Measurements from ENCODE around the gene ZNF26. TPM values are rescaled to one million over a fixed set of nuclear protein-coding genes. Genes with fewer than 3 reads are reported as not detected.

Gene ZNF26
- total RNA-seq, 2 experiments from 2014 or later, result 15.7 to 22.2 TPM

DNA sequence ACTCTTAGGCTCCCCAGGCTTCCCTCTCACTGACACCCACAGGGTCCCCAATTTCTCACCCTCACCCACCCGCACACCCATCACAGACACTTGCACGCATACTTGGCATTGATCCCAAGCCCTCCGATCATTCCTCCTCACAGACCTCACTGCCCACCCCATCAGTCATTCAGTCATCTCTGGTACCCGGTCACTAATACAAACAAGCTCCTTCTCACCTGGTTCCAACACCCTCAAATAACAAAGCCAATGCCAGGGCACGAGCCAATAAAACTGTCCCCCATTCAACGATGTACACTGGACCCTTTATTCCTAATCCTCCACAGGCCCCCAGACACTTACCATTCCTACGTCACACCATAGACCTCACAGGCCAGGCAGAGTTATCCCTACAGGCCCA is 32.4 kb upstream of the ZNF26 start:
- H3K4me1 ChIP-seq (ENCODE audit: insufficient read depth, low read length, poor library complexity, severe bottlenecking), result peaks cover 5% of the 10 kb centered on the region
- no TSS peak for BruUV-seq (replicated peaks)
- intact Hi-C loops (cut with micrococcal nuclease; ENCODE audit: unreplicated experiment), result no loop called here
- H3K27ac ChIP-seq (ENCODE audit: low read depth, low read length, poor library complexity, severe bottlenecking), result no peak overlapping the region
- H3K36me3 ChIP-seq (ENCODE audit: insufficient read depth, low read length), result no peaks in the 10 kb centered on the region
- CTCF ChIA-PET (ENCODE audit: unreplicated experiment), result no interaction called here
- H3K4me2 ChIP-seq (ENCODE audit: low read length), result no peak overlapping the region
- no peak overlapping the region for H3K4me3 ChIP-seq (ENCODE audit: low read depth, low read length, poor library complexity, severe bottlenecking)
- DNase-seq (ENCODE audit: low spot score), result no peak
- TF ChIP-seq, protein P1, sequence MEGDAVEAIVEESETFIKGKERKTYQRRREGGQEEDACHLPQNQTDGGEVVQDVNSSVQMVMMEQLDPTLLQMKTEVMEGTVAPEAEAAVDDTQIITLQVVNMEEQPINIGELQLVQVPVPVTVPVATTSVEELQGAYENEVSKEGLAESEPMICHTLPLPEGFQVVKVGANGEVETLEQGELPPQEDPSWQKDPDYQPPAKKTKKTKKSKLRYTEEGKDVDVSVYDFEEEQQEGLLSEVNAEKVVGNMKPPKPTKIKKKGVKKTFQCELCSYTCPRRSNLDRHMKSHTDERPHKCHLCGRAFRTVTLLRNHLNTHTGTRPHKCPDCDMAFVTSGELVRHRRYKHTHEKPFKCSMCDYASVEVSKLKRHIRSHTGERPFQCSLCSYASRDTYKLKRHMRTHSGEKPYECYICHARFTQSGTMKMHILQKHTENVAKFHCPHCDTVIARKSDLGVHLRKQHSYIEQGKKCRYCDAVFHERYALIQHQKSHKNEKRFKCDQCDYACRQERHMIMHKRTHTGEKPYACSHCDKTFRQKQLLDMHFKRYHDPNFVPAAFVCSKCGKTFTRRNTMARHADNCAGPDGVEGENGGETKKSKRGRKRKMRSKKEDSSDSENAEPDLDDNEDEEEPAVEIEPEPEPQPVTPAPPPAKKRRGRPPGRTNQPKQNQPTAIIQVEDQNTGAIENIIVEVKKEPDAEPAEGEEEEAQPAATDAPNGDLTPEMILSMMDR (conservative IDR thresholded peaks at IDR 0.05; ENCODE audit: low read length), result no peak
- no peak for TF ChIP-seq EZH2phosphoT487 (IDR thresholded peaks at IDR 0.05; ENCODE audit: borderline replicate concordance, low read depth, low read length)
- H3K9me3 ChIP-seq (ENCODE audit: low read length), result peaks cover 29% of the 10 kb centered on the region; the same call in 1 of the 2 replicates
- H3K9me2 ChIP-seq (ENCODE audit: insufficient read depth, low read length), result no peaks in the 10 kb centered on the region
- POLR2A ChIA-PET, result no interaction called here
- H2AFZ ChIP-seq (ENCODE audit: low read length), result no peak overlapping the region
- H3K79me2 ChIP-seq (ENCODE audit: insufficient read depth, low read depth, low read length), result no peaks in the 10 kb centered on the region
- H4K20me1 ChIP-seq (ENCODE audit: insufficient read depth, low read length), result no peaks in the 10 kb centered on the region

DNA sequence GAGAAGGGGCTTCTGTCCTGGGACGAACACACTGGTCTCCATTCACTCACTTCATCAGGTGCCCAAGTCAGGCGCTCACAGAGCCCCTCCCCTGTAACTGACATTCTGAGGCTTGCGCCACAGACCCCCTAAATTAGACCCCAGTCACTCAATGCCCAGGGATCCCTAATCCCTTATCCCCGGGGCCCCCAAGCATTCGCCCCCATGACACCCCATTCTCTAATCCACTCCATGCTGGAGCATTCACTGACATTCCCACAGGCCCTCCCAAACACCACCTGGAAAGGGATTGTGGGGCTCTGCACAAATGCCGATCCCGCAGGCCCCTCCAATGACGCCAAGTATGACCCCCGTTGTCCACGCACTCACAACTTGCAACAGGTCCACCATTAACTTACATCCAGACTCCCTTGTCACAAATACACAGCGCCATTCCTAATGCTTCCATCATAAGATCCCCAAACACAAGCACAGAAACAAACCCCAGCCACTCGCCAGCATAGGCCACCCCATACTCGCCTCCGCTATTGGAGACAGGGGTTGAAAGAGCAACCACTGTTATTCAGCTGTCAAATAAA is 31.6 kb upstream of the ZNF26 start:
- Histone ChIP-seq H2AFZ (ENCODE audit: low read length) (no peak overlapping the region), H3K36me3 (ENCODE audit: insufficient read depth, low read length) (no peaks in the 10 kb centered on the region), H3K4me3 (ENCODE audit: low read depth, low read length, poor library complexity, severe bottlenecking) (no peak overlapping the region), H3K79me2 (ENCODE audit: insufficient read depth, low read depth, low read length) (no peaks in the 10 kb centered on the region), H3K9me3 (ENCODE audit: low read length) (peaks cover 24% of the 10 kb centered on the region; the same call in 1 of the 2 replicates), H3K27ac (ENCODE audit: low read depth, low read length, poor library complexity, severe bottlenecking) (no peak overlapping the region), H4K20me1 (ENCODE audit: insufficient read depth, low read length) (no peaks in the 10 kb centered on the region), H3K4me1 (ENCODE audit: insufficient read depth, low read length, poor library complexity, severe bottlenecking) (peaks cover 5% of the 10 kb centered on the region), H3K4me2 (ENCODE audit: low read length) (no peak overlapping the region), H3K9me2 (ENCODE audit: insufficient read depth, low read length) (no peaks in the 10 kb centered on the region)
- POLR2A ChIA-PET, result no interaction called here
- intact Hi-C loops (cut with micrococcal nuclease; ENCODE audit: unreplicated experiment), result no loop called here
- CTCF ChIA-PET (ENCODE audit: unreplicated experiment), result no interaction called here
- BruUV-seq (replicated peaks), result no TSS peak
- no peak for TF ChIP-seq EZH2phosphoT487 (IDR thresholded peaks at IDR 0.05; ENCODE audit: borderline replicate concordance, low read depth, low read length)
- TF ChIP-seq, protein P1 (conservative IDR thresholded peaks at IDR 0.05; ENCODE audit: low read length), result no peak
- DNase-seq (ENCODE audit: low spot score), result no peak
